ENCODE results near the gene DNAJB6. TPM values are rescaled to one million over a fixed set of nuclear protein-coding genes. Genes with fewer than 3 reads are reported as not detected.

DNAJB6 gene
- total RNA-seq, 1 experiment from 2014 or later: 108 TPM

DNA sequence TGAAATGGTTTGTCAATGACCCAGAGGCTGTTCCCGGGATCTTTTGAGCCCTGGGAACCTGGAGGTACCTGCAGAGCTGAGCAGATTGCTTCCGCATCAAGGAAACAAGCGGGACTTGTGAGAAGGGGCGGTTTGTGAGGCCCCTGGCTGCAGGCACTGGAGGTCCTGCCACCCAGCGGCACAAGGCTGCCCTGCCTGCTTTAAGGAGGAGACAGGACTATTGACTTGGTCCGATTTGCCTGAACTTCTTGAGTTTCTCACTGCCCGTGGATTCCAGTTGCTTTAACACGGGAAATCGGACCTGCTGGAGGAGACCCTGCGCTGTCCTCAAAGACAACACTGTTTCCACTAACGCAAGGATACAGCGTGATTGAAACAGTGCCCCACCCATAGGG lies 130.1 kb downstream of the DNAJB6 start:
- Histone ChIP-seq H3K4me1 (no peaks in the 10 kb centered on the region), H3K4me3 (ENCODE audit: low read depth, low read length) (no peak overlapping the region), H3K9me3 (no peaks in the 10 kb centered on the region), H3K36me3 (ENCODE audit: control insufficient read depth, insufficient read depth, low read length) (no peaks in the 10 kb centered on the region), H3K27me3 (replicated peaks; ENCODE audit: control insufficient read depth, insufficient read depth, low read length) (no peaks in the 10 kb centered on the region; the same call in 1 of the 2 replicates)
- TF ChIP-seq, protein P1, sequence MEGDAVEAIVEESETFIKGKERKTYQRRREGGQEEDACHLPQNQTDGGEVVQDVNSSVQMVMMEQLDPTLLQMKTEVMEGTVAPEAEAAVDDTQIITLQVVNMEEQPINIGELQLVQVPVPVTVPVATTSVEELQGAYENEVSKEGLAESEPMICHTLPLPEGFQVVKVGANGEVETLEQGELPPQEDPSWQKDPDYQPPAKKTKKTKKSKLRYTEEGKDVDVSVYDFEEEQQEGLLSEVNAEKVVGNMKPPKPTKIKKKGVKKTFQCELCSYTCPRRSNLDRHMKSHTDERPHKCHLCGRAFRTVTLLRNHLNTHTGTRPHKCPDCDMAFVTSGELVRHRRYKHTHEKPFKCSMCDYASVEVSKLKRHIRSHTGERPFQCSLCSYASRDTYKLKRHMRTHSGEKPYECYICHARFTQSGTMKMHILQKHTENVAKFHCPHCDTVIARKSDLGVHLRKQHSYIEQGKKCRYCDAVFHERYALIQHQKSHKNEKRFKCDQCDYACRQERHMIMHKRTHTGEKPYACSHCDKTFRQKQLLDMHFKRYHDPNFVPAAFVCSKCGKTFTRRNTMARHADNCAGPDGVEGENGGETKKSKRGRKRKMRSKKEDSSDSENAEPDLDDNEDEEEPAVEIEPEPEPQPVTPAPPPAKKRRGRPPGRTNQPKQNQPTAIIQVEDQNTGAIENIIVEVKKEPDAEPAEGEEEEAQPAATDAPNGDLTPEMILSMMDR (IDR thresholded peaks at IDR 0.05; ENCODE audit: insufficient read depth in 1 of 2, low read depth in 1 of 2, low read length in 1 of 2, severe bottlenecking in 1 of 2, unreplicated experiment in 1 of 2): no peak
- intact Hi-C loops (cut with micrococcal nuclease; ENCODE audit: unreplicated experiment): no loop called here
- no peaks in the 10 kb centered on the region for H3K4me1 Mint-ChIP-seq (ENCODE audit: low read depth, unreplicated experiment)
- ChIA-PET CTCF (interaction anchor here (0.7 kb wide), 1 partner anchor 60 kb away, joined by 3 read pairs; no protein-coding TSS in a partner anchor), POLR2A (no interaction called here)
- BruUV-seq (replicated peaks): no TSS peak
- DNase-seq: no peak
- H3K27ac Mint-ChIP-seq (ENCODE audit: unreplicated experiment): no peak overlapping the region
- H3K27me3 Mint-ChIP-seq (ENCODE audit: insufficient read depth, unreplicated experiment): peaks cover 20% of the 10 kb centered on the region
- H3K36me3 Mint-ChIP-seq (ENCODE audit: insufficient read depth, unreplicated experiment): no peaks in the 10 kb centered on the region
- no peaks in the 10 kb centered on the region for H3K9me3 Mint-ChIP-seq (ENCODE audit: unreplicated experiment)
- no peak overlapping the region for H3K4me3 Mint-ChIP-seq (ENCODE audit: unreplicated experiment)

Other genes with a start within 250 kb of the DNAJB6 start
- 76.1 and 78.8 TPM in 2 replicates for gene UBE3C, start 198.1 kb upstream of the DNAJB6 start, total RNA-seq (2022)

All from Caco-2 (cell line).